ENCODE results near the gene PRDM7. TPM values are rescaled to one million over a fixed set of nuclear protein-coding genes. Genes with fewer than 3 reads are reported as not detected.
A peak's percentile ranks its signal among the peaks of the same experiment; 100 is the strongest.
"Not testable (repeated sequence)": the region's sequence is repeated elsewhere in the genome, so short reads cannot be mapped to it uniquely, and the experiment has no call there.

PRDM7 gene
- total RNA-seq (not detected), polyA plus RNA-seq (not detected)
- long read RNA-seq, donor 1: 0 reads
- long read RNA-seq, donor 2: 0 reads
- long read RNA-seq, donor 3: 0 reads
- long read RNA-seq, donor 4: 0 reads
- long read RNA-seq, donor 5: 0 reads
- long read RNA-seq, donor 6: 0 reads
- long read RNA-seq, donor 7: 0 reads
- long read RNA-seq, donor 8: 0 reads
- long read RNA-seq, donor 9: 0 reads
- long read RNA-seq, donor 10: 0 reads

GRCh38 chr16:90077240-90077756 lies at the start of gene PRDM7:
Gene PRDM7 (minus strand): TSS chr16:90077331. CDS start chr16:90075910, 1,421 bp downstream.
- DNase-seq: peak; percentile 82 to 99 (median 97)
- intact Hi-C loops (cut with DNase I): no loop called here
- TF ChIP-seq POLR2A (IDR thresholded peaks at IDR 0.05) (peak in 1 of 2 donors; percentile 7), CTCF (IDR thresholded peaks at IDR 0.05) (no peak)
- no peaks in the 10 kb centered on the region for H3K27me3 ChIP-seq
- no peaks in the 10 kb centered on the region for H3K9me3 ChIP-seq (replicated peaks in 1 of 3)
- peak within 1 kb of the TSS in 1 of 4 donors; percentile 33 for H3K4me3 ChIP-seq
- peak within 1 kb of the TSS in 2 of 5 donors; percentile 17 to 62 for H3K27ac ChIP-seq
- peaks cover 0 to 11% of the 10 kb centered on the region in 2 donors for H3K4me1 ChIP-seq (replicated peaks in 1 of 2)
- WGBS, 4 donors: 0 to 43% (median 8%) methylated on average over 6 to 32 of the region's 32 CpGs
- H3K36me3 ChIP-seq (replicated peaks in 1 of 2): no peaks in the 10 kb centered on the region

GRCh38 chr16:90121846-90122245 lies 44.7 kb upstream of the PRDM7 start:
- 75 to 100% (median 93%) methylated on average over 1 to 2 of the region's 4 CpGs for WGBS, 4 donors
- peak in 1 of 7 donors; percentile 17 for DNase-seq
- intact Hi-C loops (cut with DNase I); H3K27ac ChIP-seq; H3K9me3 ChIP-seq (replicated peaks in 1 of 3); H3K27me3 ChIP-seq; H3K4me1 ChIP-seq (replicated peaks in 1 of 2); H3K4me3 ChIP-seq; H3K36me3 ChIP-seq (replicated peaks in 1 of 2): not testable (repeated sequence)

DNA sequence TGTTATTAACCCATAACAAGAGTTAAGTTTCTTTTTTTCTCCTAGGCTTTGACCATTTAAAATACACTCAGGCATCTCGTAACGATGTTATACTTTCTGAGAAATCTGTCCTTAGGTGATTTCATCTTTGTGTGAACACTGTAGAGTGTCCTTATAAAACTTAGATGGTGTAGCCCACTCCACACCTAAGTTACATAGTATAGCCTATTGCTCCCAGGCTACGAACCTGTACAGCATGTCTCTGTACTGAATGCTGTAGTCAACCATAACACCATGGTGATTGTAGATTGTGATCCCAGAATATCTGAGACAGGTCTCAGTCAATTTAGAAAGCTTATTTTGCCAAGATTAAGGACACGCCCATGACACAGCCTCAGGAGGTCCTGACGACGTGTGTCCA lies 30.5 kb upstream of the PRDM7 start:
- H3K27ac ChIP-seq; H3K9me3 ChIP-seq (replicated peaks in 1 of 3); H3K4me3 ChIP-seq; H3K27me3 ChIP-seq; DNase-seq; H3K4me1 ChIP-seq (replicated peaks in 1 of 2); H3K36me3 ChIP-seq (replicated peaks in 1 of 2); intact Hi-C loops (cut with DNase I): not testable (repeated sequence)
- WGBS, 4 donors: 100% methylated on average over 1 of the region's 6 CpGs; no CpG with 5 or more reads in 3 of the 4 donors

DNA sequence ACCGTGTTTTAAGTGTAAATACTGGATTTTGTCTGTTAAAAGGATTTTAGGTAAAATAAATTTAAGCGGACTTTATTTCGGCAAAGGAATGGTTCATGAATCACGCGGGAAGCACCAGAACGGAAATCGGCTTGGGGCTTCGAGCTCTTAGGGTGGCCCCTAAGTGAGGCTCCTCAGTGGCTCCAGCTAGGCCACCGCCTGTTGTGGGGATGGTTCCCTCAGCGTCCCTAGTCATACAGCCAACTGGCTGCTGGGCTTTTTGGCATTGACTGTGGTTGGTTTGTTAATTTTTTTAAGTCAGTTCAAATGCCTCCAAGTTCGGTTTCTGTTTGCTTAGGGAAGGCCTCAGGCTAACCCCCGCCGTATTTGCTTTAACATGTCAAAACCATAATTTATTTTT lies 29.9 kb upstream of the PRDM7 start:
- 89 to 96% (median 93%) methylated on average over 8 to 9 of the region's 13 CpGs; no CpG with 5 or more reads in 1 of the 4 donors for WGBS, 4 donors
- intact Hi-C loops (cut with DNase I); H3K4me3 ChIP-seq; H3K4me1 ChIP-seq (replicated peaks in 1 of 2); H3K27ac ChIP-seq; DNase-seq; H3K36me3 ChIP-seq (replicated peaks in 1 of 2); H3K9me3 ChIP-seq (replicated peaks in 1 of 3); H3K27me3 ChIP-seq: not testable (repeated sequence)

GRCh38 chr16:90106271-90106670 lies 29.1 kb upstream of the PRDM7 start:
- peak in 2 of 6 experiments; percentile 3 to 12 for TF ChIP-seq CTCF (IDR thresholded peaks at IDR 0.05)
- H3K9me3 ChIP-seq (replicated peaks in 1 of 3); H3K27me3 ChIP-seq; H3K36me3 ChIP-seq (replicated peaks in 1 of 2); intact Hi-C loops (cut with DNase I); H3K27ac ChIP-seq; H3K4me1 ChIP-seq (replicated peaks in 1 of 2); H3K4me3 ChIP-seq: not testable (repeated sequence)
- 36 to 52% (median 46%) methylated on average over 6 to 31 of the region's 32 CpGs; no CpG with 5 or more reads in 1 of the 4 donors for WGBS, 4 donors
- DNase-seq: peak in 2 of 7 donors; percentile 19 to 60

DNA sequence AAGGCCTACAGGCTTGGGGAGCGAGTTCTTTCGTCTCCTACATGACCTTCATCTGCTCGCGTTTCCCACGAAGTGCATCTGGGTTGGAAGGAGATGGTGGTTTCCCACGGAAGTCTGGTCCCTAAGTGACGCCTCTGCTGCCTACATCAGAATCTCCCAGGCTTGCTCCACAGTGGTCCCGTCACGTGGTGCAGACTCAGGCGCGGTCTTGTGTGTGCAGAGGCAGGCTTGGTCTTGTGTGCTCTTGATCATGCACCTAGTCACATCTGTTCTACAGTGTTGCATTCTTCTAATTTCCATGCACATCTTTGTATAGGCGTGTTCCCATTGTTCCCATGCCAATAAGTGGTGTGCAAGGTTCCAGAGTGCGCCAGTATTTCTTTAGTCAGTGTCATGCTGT lies 27.6 kb upstream of the PRDM7 start:
- H3K27me3 ChIP-seq; H3K36me3 ChIP-seq (replicated peaks in 1 of 2); H3K9me3 ChIP-seq (replicated peaks in 1 of 3); H3K4me3 ChIP-seq; intact Hi-C loops (cut with DNase I); H3K27ac ChIP-seq; H3K4me1 ChIP-seq (replicated peaks in 1 of 2): not testable (repeated sequence)
- DNase-seq: peak in 1 of 7 donors; percentile 20
- 83 to 88% (median 87%) methylated on average over 12 to 13 of the region's 13 CpGs for WGBS, 4 donors

DNA sequence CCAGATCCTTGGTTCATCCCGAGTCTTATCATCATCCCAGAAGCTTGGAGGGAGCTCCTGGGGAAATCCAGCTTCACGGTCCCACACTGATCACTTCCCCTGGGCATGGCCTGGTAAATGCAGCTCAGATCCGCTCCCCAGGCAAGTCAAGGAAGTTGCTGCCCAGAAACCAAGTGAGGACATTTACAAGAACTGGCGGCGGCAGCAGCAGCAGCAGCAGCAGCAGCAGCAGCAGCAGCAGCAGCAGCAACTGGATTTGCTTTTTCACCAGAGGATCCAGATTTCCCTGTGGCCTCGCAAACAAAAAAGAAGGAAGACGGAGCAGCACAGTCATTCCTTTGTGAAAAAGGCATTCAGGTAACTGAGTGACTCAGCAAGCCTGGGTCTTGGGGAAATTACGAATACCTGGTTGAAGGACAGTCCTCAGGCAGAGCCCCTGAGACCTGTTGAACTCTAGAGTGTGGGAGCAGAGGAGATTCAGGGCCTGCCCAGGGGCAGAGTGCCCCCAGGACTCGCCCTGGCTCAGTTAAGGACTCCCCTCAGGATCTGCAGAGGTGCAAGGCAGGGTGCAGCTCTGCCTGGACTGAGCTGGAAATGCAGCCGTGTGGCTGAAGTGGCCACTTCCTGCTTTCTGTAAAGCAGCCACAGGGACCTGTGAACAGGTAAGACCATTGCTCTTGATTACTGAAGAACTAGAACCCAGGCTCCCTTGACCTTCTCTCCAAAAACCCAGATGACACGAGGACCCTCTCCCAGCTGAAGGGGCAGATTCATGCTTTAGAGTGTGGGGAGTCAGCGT lies 25.2 kb upstream of the PRDM7 start:
- H3K27me3 ChIP-seq; H3K36me3 ChIP-seq (replicated peaks in 1 of 2); H3K4me3 ChIP-seq; H3K27ac ChIP-seq; intact Hi-C loops (cut with DNase I); H3K9me3 ChIP-seq (replicated peaks in 1 of 3); H3K4me1 ChIP-seq (replicated peaks in 1 of 2): not testable (repeated sequence)
- peak in 1 of 7 donors; percentile 5 for DNase-seq
- 67 to 81% (median 74%) methylated on average over 1 to 10 of the region's 12 CpGs for WGBS, 4 donors

DNA sequence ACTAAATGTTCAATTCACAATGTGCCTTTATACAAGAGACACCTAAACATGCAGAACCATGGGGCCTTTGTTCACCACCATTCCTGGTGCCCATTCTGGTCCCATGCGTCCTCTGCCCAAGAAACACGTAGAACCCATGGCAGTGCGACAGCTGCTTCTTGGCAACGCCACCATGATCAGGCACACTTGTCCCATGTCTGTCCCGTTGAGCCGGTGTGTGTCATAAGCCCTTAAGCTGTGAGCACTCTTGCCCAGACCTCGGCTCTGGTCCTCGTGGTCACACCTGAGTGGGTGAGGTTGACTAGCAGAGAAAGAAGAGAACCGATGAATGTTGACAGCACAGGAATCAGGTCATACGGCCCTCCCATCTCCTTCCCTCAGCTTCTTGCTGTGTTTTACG lies 24.2 kb upstream of the PRDM7 start:
- H3K36me3 ChIP-seq (replicated peaks in 1 of 2); H3K4me1 ChIP-seq (replicated peaks in 1 of 2); H3K4me3 ChIP-seq; H3K27me3 ChIP-seq; H3K9me3 ChIP-seq (replicated peaks in 1 of 3); intact Hi-C loops (cut with DNase I); H3K27ac ChIP-seq: not testable (repeated sequence)
- peak in 1 of 7 donors; percentile 49 for DNase-seq
- 86 to 100% (median 93%) methylated on average over 2 to 11 of the region's 11 CpGs for WGBS, 4 donors

- H3K9me3 ChIP-seq (replicated peaks in 1 of 3); intact Hi-C loops (cut with DNase I); H3K27ac ChIP-seq; H3K4me1 ChIP-seq (replicated peaks in 1 of 2); H3K27me3 ChIP-seq; H3K4me3 ChIP-seq; DNase-seq; H3K36me3 ChIP-seq (replicated peaks in 1 of 2): not testable (repeated sequence)
- WGBS, 4 donors: no CpG with 5 or more reads among the region's 4 CpGs
These were observed 23.7 kb upstream of the PRDM7 start for GRCh38 chr16:90100790-90101189.

All from adrenal gland (tissue), 19 donors.